Measurements from ENCODE around the gene MMP28. TPM values are rescaled to one million over a fixed set of nuclear protein-coding genes. Genes with fewer than 3 reads are reported as not detected.

The MMP28 gene
- total RNA-seq, 1 experiment from 2014 or later, result not detected

DNA sequence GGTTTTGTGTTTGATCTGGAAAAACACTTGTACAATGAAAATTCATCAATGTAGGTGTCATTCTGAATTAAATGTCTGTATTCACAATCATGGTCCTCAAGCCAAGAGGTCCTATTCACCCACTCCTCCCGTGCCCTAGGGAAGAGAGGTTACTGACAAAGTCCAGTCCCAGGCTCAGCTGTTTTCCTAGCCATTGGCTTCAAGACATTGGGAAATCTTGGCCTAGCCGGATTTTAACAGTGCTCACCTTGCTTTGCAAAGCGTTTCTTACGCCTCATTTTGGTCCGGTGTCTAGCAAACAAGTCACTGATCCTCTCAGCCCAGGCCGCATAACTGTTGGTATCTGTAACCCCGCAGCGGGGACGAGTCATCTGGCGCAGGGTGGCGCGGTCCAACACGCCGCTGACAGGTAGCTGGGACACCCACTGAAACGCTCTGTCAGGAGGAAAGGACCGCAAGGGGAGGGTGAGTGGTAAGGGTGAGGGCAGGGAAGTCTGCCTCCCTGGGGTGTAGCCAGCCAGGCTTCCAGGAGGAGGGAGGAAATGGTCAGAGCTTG, 16.7 kb downstream of the MMP28 start:
- Mint-ChIP-seq H3K9me3 (ENCODE audit: low read depth, unreplicated experiment) (no peaks in the 10 kb centered on the region), H3K4me3 (ENCODE audit: low read depth, unreplicated experiment) (no peak overlapping the region), H3K27me3 (ENCODE audit: unreplicated experiment) (peaks cover 10% of the 10 kb centered on the region), H3K27ac (ENCODE audit: unreplicated experiment) (no peak overlapping the region), H3K36me3 (ENCODE audit: insufficient read depth, unreplicated experiment) (no peaks in the 10 kb centered on the region), H3K4me1 (ENCODE audit: low read depth, unreplicated experiment) (no peaks in the 10 kb centered on the region)
- TF ChIP-seq, protein P1, sequence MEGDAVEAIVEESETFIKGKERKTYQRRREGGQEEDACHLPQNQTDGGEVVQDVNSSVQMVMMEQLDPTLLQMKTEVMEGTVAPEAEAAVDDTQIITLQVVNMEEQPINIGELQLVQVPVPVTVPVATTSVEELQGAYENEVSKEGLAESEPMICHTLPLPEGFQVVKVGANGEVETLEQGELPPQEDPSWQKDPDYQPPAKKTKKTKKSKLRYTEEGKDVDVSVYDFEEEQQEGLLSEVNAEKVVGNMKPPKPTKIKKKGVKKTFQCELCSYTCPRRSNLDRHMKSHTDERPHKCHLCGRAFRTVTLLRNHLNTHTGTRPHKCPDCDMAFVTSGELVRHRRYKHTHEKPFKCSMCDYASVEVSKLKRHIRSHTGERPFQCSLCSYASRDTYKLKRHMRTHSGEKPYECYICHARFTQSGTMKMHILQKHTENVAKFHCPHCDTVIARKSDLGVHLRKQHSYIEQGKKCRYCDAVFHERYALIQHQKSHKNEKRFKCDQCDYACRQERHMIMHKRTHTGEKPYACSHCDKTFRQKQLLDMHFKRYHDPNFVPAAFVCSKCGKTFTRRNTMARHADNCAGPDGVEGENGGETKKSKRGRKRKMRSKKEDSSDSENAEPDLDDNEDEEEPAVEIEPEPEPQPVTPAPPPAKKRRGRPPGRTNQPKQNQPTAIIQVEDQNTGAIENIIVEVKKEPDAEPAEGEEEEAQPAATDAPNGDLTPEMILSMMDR (IDR thresholded peaks at IDR 0.05; ENCODE audit: unreplicated experiment), result no peak
- CTCF ChIA-PET, result interaction anchor here (1.7 kb wide), 1 partner anchor 14 kb away, joined by 4 read pairs; no protein-coding TSS in a partner anchor
- BruUV-seq (replicated peaks), result no TSS peak
- intact Hi-C loops (cut with micrococcal nuclease; ENCODE audit: unreplicated experiment), result no loop called here
- DNase-seq, result no peak

DNA sequence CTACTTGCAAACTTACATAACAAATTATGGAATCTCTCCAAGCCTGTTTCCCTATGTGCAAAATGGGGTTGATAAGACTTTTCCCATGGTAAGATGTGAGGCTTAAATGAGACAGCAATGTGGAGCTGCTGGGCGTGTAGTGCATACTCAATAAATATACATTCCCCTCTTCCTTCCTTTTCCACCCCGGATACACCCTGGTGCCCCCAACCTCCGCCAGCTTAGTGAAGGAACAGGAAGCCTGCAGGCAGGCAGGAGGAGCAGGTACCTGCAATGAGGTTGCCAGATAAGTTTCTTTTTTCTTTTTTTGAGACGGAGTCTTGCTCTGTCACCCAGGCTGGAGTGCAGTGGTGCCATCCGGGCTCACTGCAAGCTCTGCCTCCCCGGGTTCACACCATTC, 19.9 kb downstream of the MMP28 start:
- Mint-ChIP-seq H3K4me3 (ENCODE audit: low read depth, unreplicated experiment) (no peak overlapping the region), H3K9me3 (ENCODE audit: low read depth, unreplicated experiment) (no peaks in the 10 kb centered on the region), H3K27ac (ENCODE audit: unreplicated experiment) (no peak overlapping the region), H3K27me3 (ENCODE audit: unreplicated experiment) (peaks cover 33% of the 10 kb centered on the region), H3K36me3 (ENCODE audit: insufficient read depth, unreplicated experiment) (no peaks in the 10 kb centered on the region), H3K4me1 (ENCODE audit: low read depth, unreplicated experiment) (no peaks in the 10 kb centered on the region)
- CTCF ChIA-PET, result interaction anchor here (0.6 kb wide), 1 partner anchor 69 kb away, joined by 3 read pairs; no protein-coding TSS in a partner anchor
- no peak for DNase-seq
- no TSS peak for BruUV-seq (replicated peaks)
- TF ChIP-seq, protein P1 (IDR thresholded peaks at IDR 0.05; ENCODE audit: unreplicated experiment), result no peak
- intact Hi-C loops (cut with micrococcal nuclease; ENCODE audit: unreplicated experiment), result no loop called here

DNA sequence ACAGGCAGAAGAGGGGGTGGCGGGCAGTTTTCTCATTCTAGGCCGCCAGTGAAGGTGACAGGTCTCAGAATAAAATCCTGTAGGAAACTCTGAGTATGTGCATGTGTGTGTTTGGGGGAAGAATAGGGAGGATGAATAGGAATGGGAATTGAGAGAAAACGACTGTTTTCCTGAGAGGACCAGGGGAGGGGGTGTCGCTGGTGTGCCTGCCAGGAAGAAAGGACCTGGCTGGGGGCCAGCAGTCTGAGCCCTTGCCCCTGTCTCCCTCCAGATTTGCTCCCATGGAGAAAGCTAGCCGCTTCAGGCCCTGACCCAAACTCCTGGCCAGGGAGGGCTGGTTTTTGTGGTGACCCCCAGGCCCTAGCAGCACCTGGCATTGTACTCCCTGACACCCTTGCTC, 20.4 kb downstream of the MMP28 start:
- intact Hi-C loops (cut with micrococcal nuclease; ENCODE audit: unreplicated experiment), result no loop called here
- Mint-ChIP-seq H3K27me3 (ENCODE audit: unreplicated experiment) (peaks cover 36% of the 10 kb centered on the region), H3K27ac (ENCODE audit: unreplicated experiment) (no peak overlapping the region), H3K36me3 (ENCODE audit: insufficient read depth, unreplicated experiment) (no peaks in the 10 kb centered on the region), H3K4me1 (ENCODE audit: low read depth, unreplicated experiment) (no peaks in the 10 kb centered on the region), H3K9me3 (ENCODE audit: low read depth, unreplicated experiment) (no peaks in the 10 kb centered on the region), H3K4me3 (ENCODE audit: low read depth, unreplicated experiment) (no peak overlapping the region)
- no TSS peak for BruUV-seq (replicated peaks)
- DNase-seq, result no peak
- CTCF ChIA-PET, result no interaction called here
- TF ChIP-seq, protein P1 (IDR thresholded peaks at IDR 0.05; ENCODE audit: unreplicated experiment), result no peak

DNA sequence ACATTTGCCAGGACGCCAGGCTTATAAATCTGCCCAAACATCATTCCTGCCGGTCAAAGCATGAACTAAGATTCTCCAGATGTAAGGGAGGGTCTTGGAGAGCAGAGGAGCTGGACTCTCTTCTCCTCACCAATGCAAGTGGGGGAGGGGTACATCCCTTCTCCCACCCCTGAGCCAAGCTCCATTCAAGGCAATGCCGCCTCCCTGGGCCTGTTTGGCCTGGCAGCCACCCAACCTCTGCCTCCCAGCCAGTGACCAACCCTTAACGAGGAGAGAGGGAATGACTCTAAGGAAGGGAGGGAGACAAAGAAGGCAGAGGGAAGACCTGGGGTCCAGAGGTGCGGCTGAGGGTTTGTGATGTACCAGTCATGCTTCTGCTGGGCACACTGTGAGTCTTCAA, 20.9 kb downstream of the MMP28 start:
- intact Hi-C loops (cut with micrococcal nuclease; ENCODE audit: unreplicated experiment), result no loop called here
- Mint-ChIP-seq H3K27me3 (ENCODE audit: unreplicated experiment) (peaks cover 41% of the 10 kb centered on the region), H3K27ac (ENCODE audit: unreplicated experiment) (no peak overlapping the region), H3K36me3 (ENCODE audit: insufficient read depth, unreplicated experiment) (no peaks in the 10 kb centered on the region), H3K4me1 (ENCODE audit: low read depth, unreplicated experiment) (no peaks in the 10 kb centered on the region), H3K9me3 (ENCODE audit: low read depth, unreplicated experiment) (no peaks in the 10 kb centered on the region), H3K4me3 (ENCODE audit: low read depth, unreplicated experiment) (no peak overlapping the region)
- no peak for DNase-seq
- TF ChIP-seq, protein P1 (IDR thresholded peaks at IDR 0.05; ENCODE audit: unreplicated experiment), result no peak
- CTCF ChIA-PET, result no interaction called here
- BruUV-seq (replicated peaks), result no TSS peak
